ENCODE results near the gene THSD7A. TPM values are rescaled to one million over a fixed set of nuclear protein-coding genes. Genes with fewer than 3 reads are reported as not detected.

The THSD7A gene
- total and polyA plus RNA-seq, 2 of the 4 experiments (the other 2 are of a cell fraction), result 0.02 to 0.18 TPM

DNA sequence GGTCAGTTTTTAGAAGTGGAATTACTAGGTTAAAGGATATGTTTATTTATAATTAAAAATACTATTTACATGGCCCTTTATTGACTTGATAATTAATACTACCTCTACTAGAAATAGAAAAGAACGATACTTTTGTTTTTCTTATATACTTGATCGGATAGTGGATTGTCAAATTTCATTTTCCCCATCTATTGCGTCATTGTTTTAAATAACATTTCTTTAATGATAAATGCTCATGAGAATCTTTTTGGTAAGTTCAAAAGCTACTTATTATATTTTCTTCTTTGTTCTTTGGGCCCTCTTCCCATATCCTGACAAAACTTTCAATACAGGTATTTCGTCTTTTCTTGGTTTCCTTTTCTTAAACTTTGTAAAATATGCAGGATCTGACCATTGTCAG lies 465.9 kb downstream of the THSD7A start:
- in situ Hi-C loops (cut with MboI; ENCODE audit: low sequenced_read_pairs) (no loop called here), intact Hi-C loops (cut with micrococcal nuclease) (no loop called here), dilution Hi-C loops (cut with HindIII; ENCODE audit: low sequenced_read_pairs, unreplicated experiment) (no loop called here)
- H3K36me3 ChIP-seq (ENCODE audit: control insufficient read depth, insufficient read depth, low read length), result no peaks in the 10 kb centered on the region
- H3K9ac ChIP-seq (ENCODE audit: low read depth, low read length), result no peak overlapping the region
- H4K8ac ChIP-seq (ENCODE audit: low read depth in 2 of 2, low read length in 2 of 2), result no peak overlapping the region
- H3K9me1 ChIP-seq (ENCODE audit: insufficient read depth, low read length), result no peaks in the 10 kb centered on the region
- no peak overlapping the region for H2BK120ac ChIP-seq (ENCODE audit: low read depth, low read length)
- BruUV-seq (replicated peaks), result no TSS peak
- no peaks in the 10 kb centered on the region for H3K79me1 ChIP-seq (ENCODE audit: low read depth in 1 of 2, low read length in 2 of 2)
- no peaks in the 10 kb centered on the region for H3K9me3 ChIP-seq (ENCODE audit: control insufficient read depth, insufficient read depth, low read length)
- H2BK15ac ChIP-seq (ENCODE audit: low read depth, low read length), result no peak overlapping the region
- DNase-seq (no peak), ATAC-seq (ENCODE audit: low read depth) (no peak)
- WGBS, 2 experiments (ENCODE audit: extremely low coverage in 2 of 2, insufficient read length in 1 of 2), result no CpG with 5 or more reads among the region's 4 CpGs
- no peak overlapping the region for H2BK5ac ChIP-seq (ENCODE audit: low read depth, low read length, poor library complexity, severe bottlenecking)
- no peak overlapping the region for H4K91ac ChIP-seq (ENCODE audit: insufficient read depth, low read depth, low read length)
- no peak for TF ChIP-seq RAD21 (IDR thresholded peaks at IDR 0.05; ENCODE audit: low read length)
- peak; percentile 39; the same call in 1 of the 2 replicates for TF ChIP-seq CEBPB (IDR thresholded peaks at IDR 0.05; ENCODE audit: low read depth, low read length)
- H3K4ac ChIP-seq (ENCODE audit: low read depth, low read length), result no peak overlapping the region
- no peak overlapping the region for H2AK9ac ChIP-seq (replicated peaks; ENCODE audit: low read depth, low read length, poor library complexity)
- ChIA-PET CTCF (no interaction called here), POLR2A (ENCODE audit: unreplicated experiment) (no interaction called here)
- no peak overlapping the region for H3K18ac ChIP-seq (ENCODE audit: low read depth, low read length)
- no peak overlapping the region for H3K4me2 ChIP-seq (ENCODE audit: low read depth, low read length)
- H2AK5ac ChIP-seq (ENCODE audit: low read depth, low read length), result no peak overlapping the region
- H3K23ac ChIP-seq (ENCODE audit: low read depth, low read length), result no peak overlapping the region
- H2AFZ ChIP-seq (replicated peaks; ENCODE audit: low read length, poor library complexity), result no peak overlapping the region
- H3K14ac ChIP-seq (replicated peaks; ENCODE audit: low read depth, low read length), result no peak overlapping the region
- H3K27ac ChIP-seq (ENCODE audit: insufficient read depth, low read length), result no peak overlapping the region
- H3K4me1 ChIP-seq (ENCODE audit: control insufficient read depth, insufficient read depth, low read length), result no peaks in the 10 kb centered on the region
- no peak overlapping the region for H3K56ac ChIP-seq (ENCODE audit: extremely low read depth, insufficient read depth, low read length)
- no peaks in the 10 kb centered on the region for H4K20me1 ChIP-seq (ENCODE audit: insufficient read depth, low read length)
- no peak overlapping the region for H3K4me3 ChIP-seq (ENCODE audit: insufficient read depth, low read depth, low read length)
- no peak overlapping the region for H2BK20ac ChIP-seq (ENCODE audit: low read depth, low read length)
- H3K27me3 ChIP-seq (ENCODE audit: control insufficient read depth, insufficient read depth, low read length), result no peaks in the 10 kb centered on the region
- H4K5ac ChIP-seq (ENCODE audit: low read depth, low read length), result no peak overlapping the region

All from IMR-90 (cell line).